DND-41 (cell line): ENCODE data around the gene OSBPL10.

Experiments
- ATAC-seq: fragments of 200-7000 bp; cut with Tn5 transposase; 3 replicates; pipeline ENCODE4 v1.9.1; 2021; ENCODE audit warnings: low read depth; ENCODE audit not compliant: insufficient read depth
- DNase-seq: peaks from one replicate; pipeline ENCODE4 v3.0.0-alpha.2; 2020
- H2AFZ ChIP-seq: 2 replicates; pipeline ENCODE4 v1.6.0; 2012; ENCODE audit warnings: low read depth, low read length
- H3K27ac ChIP-seq: 2 replicates; pipeline ENCODE4 v1.5.1; 2012; ENCODE audit warnings: low read length, inconsistent platforms
- H3K27me3 ChIP-seq: fragments of 200-600 bp; sonication (generic); 2 replicates; pipeline ENCODE4 v1.6.0; 2012; ENCODE audit warnings: low read length, mild to moderate bottlenecking, inconsistent platforms; ENCODE audit not compliant: insufficient read depth, poor library complexity
- H3K36me3 ChIP-seq: 2 replicates; pipeline ENCODE4 v1.5.1; 2012; ENCODE audit warnings: low read length, inconsistent platforms; ENCODE audit not compliant: insufficient read depth
- H3K4me1 ChIP-seq: 2 replicates; pipeline ENCODE4 v1.5.1; 2012; ENCODE audit warnings: mild to moderate bottlenecking, low read length; ENCODE audit not compliant: insufficient read depth
- H3K4me2 ChIP-seq: 2 replicates; pipeline ENCODE4 v1.6.0; 2012; ENCODE audit warnings: mild to moderate bottlenecking, moderate library complexity, low read length, inconsistent platforms; ENCODE audit not compliant: insufficient read depth
- H3K4me3 ChIP-seq, 2 experiments: fragments of 200-600 bp in 1 of 2; shearing (Covaris generic) in 1 of 2; 2 replicates each; pipeline ENCODE4 v1.5.1; 2012 to 2016; ENCODE audit warnings: inconsistent platforms in 2 of 2, low read length in 2 of 2, mild to moderate bottlenecking in 2 of 2, low read depth in 1 of 2, moderate library complexity in 1 of 2
- H3K79me2 ChIP-seq: 2 replicates; pipeline ENCODE4 v1.6.0; 2012; ENCODE audit warnings: low read length, inconsistent platforms; ENCODE audit not compliant: insufficient read depth
- H3K9ac ChIP-seq: 2 replicates; pipeline ENCODE4 v1.6.0; 2012; ENCODE audit warnings: low read depth, mild to moderate bottlenecking, inconsistent platforms, low read length, moderate library complexity
- H3K9me3 ChIP-seq: 2 replicates; pipeline ENCODE4 v1.5.1; 2012; ENCODE audit warnings: low read length, moderate library complexity, mild to moderate bottlenecking, inconsistent platforms; ENCODE audit not compliant: insufficient read depth, severe bottlenecking
- H4K20me1 ChIP-seq: 2 replicates; pipeline ENCODE4 v1.6.0; 2012; ENCODE audit warnings: low read length; ENCODE audit not compliant: insufficient read depth
- EZH2 ChIP-seq: IDR thresholded peaks from 3 replicates; pipeline ENCODE4 v1.6.1; 2012; ENCODE audit warnings: borderline replicate concordance, low read depth, mild to moderate bottlenecking, moderate library complexity, low read length, inconsistent platforms; ENCODE audit not compliant: severe bottlenecking
- TF ChIP-seq, protein P1 (sequence below): IDR thresholded peaks from 2 replicates; pipeline ENCODE4 v1.5.1; 2012; ENCODE audit warnings: borderline replicate concordance, low read length, moderate library complexity, mild to moderate bottlenecking; ENCODE audit not compliant: poor library complexity, severe bottlenecking; ENCODE audit errors: extremely low read depth

Gene OSBPL10

DNA sequence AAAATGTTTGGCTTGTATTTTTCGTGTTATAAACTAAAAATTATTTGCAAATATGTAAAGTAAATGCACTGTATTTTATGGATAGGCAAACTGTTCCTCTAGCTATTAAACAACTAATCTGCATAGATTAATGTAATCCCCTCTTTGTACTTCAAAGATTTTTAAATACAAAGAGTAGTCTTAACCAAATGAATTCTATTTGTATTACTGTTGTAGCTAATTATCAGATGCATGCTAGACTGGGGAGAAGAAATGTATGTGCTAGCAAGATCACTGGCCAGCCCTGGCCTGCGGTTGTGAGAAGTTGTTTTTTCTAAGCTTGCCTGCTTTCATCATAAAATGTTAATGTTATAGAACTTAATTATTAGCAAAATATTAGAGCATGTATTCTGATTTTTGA lies 355.7 kb downstream of the OSBPL10 start:
- Histone ChIP-seq H3K79me2 (peaks cover 10% of the 10 kb centered on the region), H3K36me3 (peaks cover 97% of the 10 kb centered on the region), H3K4me1 (no peaks in the 10 kb centered on the region)

DNA sequence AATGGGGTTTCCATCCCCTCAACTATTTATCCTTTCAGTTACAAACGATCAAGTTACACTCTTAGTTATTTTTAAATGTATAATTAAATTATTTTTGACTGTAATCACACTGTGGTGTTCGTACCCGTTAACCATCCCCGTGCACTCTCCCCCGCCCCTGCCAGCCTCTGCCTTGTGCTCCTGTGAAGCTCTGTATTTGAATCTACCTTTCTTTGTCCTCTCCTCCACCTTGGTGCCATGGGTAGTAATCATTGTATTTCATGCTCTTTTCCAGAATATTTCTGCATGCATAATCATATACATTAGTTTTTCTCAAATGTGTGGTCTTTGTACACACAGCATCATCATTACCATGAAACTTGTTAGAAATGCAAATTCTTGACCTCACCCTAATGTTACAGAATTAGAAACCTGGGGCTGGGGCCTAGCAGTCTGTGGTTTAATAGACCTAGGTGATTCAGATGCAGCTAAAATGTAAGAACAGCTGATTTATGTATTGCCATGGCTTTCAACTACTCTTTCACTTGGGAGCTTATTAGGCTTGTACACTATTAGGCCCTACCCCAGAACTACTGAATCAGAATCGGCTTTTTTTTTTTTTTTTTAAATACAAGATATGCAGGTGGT lies 356.9 kb downstream of the OSBPL10 start:
- Histone ChIP-seq H3K27ac (no peak overlapping the region), H4K20me1 (no peaks in the 10 kb centered on the region), H3K36me3 (peaks cover 97% of the 10 kb centered on the region), H3K79me2 (peaks cover 10% of the 10 kb centered on the region), H3K9ac (no peak overlapping the region), H3K9me3 (no peaks in the 10 kb centered on the region), H2AFZ (no peak overlapping the region), H3K4me1 (no peaks in the 10 kb centered on the region), H3K4me3 (no peak overlapping the region), H3K4me2 (no peak overlapping the region), H3K27me3 (no peaks in the 10 kb centered on the region)
- DNase-seq (no peak), ATAC-seq (no peak)
- TF ChIP-seq EZH2, result no peak
- TF ChIP-seq, protein P1, sequence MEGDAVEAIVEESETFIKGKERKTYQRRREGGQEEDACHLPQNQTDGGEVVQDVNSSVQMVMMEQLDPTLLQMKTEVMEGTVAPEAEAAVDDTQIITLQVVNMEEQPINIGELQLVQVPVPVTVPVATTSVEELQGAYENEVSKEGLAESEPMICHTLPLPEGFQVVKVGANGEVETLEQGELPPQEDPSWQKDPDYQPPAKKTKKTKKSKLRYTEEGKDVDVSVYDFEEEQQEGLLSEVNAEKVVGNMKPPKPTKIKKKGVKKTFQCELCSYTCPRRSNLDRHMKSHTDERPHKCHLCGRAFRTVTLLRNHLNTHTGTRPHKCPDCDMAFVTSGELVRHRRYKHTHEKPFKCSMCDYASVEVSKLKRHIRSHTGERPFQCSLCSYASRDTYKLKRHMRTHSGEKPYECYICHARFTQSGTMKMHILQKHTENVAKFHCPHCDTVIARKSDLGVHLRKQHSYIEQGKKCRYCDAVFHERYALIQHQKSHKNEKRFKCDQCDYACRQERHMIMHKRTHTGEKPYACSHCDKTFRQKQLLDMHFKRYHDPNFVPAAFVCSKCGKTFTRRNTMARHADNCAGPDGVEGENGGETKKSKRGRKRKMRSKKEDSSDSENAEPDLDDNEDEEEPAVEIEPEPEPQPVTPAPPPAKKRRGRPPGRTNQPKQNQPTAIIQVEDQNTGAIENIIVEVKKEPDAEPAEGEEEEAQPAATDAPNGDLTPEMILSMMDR, result no peak

More for the DNA sequence above, 355.7 kb downstream of the OSBPL10 start:
- DNase-seq (no peak), ATAC-seq (no peak)
- TF ChIP-seq, protein P1, result no peak
- TF ChIP-seq EZH2, result no peak
- H3K4me3 ChIP-seq, result no peak overlapping the region
- no peaks in the 10 kb centered on the region for H3K27me3 ChIP-seq
- H3K27ac ChIP-seq, result no peak overlapping the region
- H2AFZ ChIP-seq, result no peak overlapping the region
- H3K4me2 ChIP-seq, result no peak overlapping the region
- H3K9me3 ChIP-seq, result no peaks in the 10 kb centered on the region
- H4K20me1 ChIP-seq, result no peaks in the 10 kb centered on the region
- H3K9ac ChIP-seq, result no peak overlapping the region

DNA sequence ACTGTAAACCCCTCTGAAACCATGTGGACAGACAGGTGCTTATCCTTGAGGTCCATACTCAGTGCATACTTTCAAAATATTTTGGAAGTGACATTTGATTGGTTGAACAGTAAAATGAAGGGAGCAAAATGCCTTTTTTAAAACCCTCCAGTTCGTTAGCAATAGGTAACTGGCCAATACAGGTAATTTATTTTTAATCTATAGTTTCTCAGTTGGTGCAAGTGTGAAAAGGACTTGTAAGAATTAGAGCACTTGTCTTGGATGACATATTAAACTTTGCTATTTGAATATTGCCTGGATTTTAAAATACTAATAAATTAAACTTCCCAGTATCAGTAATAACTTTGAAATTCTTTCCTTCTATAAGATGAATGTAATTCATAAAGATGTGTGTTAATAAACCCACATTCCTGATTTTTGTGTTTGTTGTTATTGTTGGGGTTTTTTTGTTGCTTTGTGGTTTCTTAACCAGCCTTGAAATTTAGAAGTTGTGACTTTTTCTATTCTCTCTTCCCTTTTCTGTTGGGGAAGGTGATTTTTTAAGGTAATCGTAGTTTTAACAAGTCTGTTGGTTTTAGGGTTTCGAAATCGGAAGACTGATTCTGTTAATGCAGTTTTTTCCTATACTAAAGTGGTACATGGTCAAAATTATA lies 358.3 kb downstream of the OSBPL10 start:
- Histone ChIP-seq H3K27me3 (no peaks in the 10 kb centered on the region), H3K27ac (no peak overlapping the region), H4K20me1 (no peaks in the 10 kb centered on the region), H2AFZ (no peak overlapping the region), H3K79me2 (peaks cover 16% of the 10 kb centered on the region), H3K9me3 (no peaks in the 10 kb centered on the region), H3K36me3 (peaks cover 97% of the 10 kb centered on the region), H3K4me1 (no peaks in the 10 kb centered on the region), H3K4me2 (no peak overlapping the region), H3K4me3 (no peak overlapping the region), H3K9ac (no peak overlapping the region)
- ATAC-seq (no peak), DNase-seq (no peak)
- no peak for TF ChIP-seq EZH2
- TF ChIP-seq, protein P1, result no peak

DNA sequence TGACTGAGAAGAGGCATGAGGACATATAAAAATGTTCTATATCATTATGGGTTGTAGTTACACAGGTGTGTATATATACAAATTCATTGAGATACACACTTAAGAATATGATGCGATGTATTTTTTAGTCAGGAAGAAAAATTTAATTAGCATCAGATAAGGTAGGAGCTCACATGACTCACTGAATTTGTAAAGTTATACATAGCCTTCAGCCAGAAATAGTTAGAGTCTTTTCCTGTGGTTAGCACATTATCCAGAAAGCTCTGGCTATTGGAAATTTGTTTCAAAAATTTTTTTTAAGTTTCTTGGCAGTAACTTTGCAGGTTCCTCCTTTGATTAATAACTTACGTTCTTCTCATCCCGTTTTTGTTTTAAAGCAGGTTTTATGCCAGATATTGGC lies 359.7 kb downstream of the OSBPL10 start:
- no peak for TF ChIP-seq EZH2
- TF ChIP-seq, protein P1, result no peak
- no peaks in the 10 kb centered on the region for H3K27me3 ChIP-seq
- no peak overlapping the region for H3K9ac ChIP-seq
- H3K4me3 ChIP-seq, result no peak overlapping the region
- no peaks in the 10 kb centered on the region for H4K20me1 ChIP-seq
- peaks cover 18% of the 10 kb centered on the region for H3K79me2 ChIP-seq
- no peaks in the 10 kb centered on the region for H3K9me3 ChIP-seq
- DNase-seq (no peak), ATAC-seq (no peak)
- peaks cover 97% of the 10 kb centered on the region for H3K36me3 ChIP-seq
- no peaks in the 10 kb centered on the region for H3K4me1 ChIP-seq
- no peak overlapping the region for H2AFZ ChIP-seq
- no peak overlapping the region for H3K27ac ChIP-seq
- no peak overlapping the region for H3K4me2 ChIP-seq
